ENCODE results near the gene DNAH12.

DNA sequence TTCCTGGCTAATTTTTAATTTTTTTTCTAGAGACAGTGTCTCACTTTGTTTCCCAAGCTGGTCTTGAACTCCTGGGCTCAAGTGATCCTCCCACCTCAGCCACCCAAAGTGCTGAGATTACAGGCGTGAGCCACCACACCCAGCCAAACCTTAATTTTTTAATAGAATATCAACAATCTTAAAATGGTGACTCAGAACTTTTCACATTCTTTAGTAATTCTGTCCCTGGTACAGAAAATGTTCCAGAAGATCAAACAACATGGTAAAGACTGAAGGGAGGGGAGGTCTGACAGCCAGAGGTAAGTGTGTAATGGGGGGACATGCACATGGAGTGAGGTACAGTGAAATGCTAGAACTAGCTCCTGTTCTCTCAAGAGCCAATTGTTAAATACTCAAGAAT, 38.2 kb downstream of the DNAH12 start:
- no peak for TF ChIP-seq POLR2A (IDR thresholded peaks at IDR 0.05; ENCODE audit: low read length)
- no peak for TF ChIP-seq GATA1 (IDR thresholded peaks at IDR 0.05; ENCODE audit: low read depth, low read length)
